HepG2 (cell line): ENCODE results near the gene MADCAM1. TPM values are rescaled to one million over a fixed set of nuclear protein-coding genes. Genes with fewer than 3 reads are reported as not detected.
A peak's percentile ranks its signal among the peaks of the same experiment; 100 is the strongest.

Source experiments
- ATAC-seq: fragments of 200-7000 bp; cut with Tn5 transposase; 3 replicates; pipeline ENCODE4 v1.9.1; 2020; ENCODE audit warnings: mild to moderate bottlenecking, moderate library complexity
- BruUV-seq: library from RNA; stranded (reverse); fragments of 400-500 nt; replicated peaks from 2 replicates; lab custom pipeline; 2021; lab: Mats Ljungman, UMichigan
- CTCF ChIA-PET: fragments of 300-600 bp; formaldehyde crosslinking; extraction: SDS; loops from one replicate; lab custom pipeline; 2021; ENCODE audit warnings: low total read pairs, inconsistent platforms, low intra/inter-chr PET ratio; lab: Yijun Ruan, JAX
- POLR2A ChIA-PET: fragments of 350-600 bp; sonication (Branson Sonifier 250); formaldehyde crosslinking; loops from one replicate; lab custom pipeline; 2020; ENCODE audit warnings: antibody characterized with exemption, inconsistent platforms; lab: Yijun Ruan, JAX
- DNase-seq: peaks from one replicate; pipeline ENCODE4 v3.0.0-alpha.2; 2015; ENCODE audit warnings: low spot score
- FAIRE-seq: peaks from 3 replicates; lab custom pipeline; 2011; peaks lifted over from hg19 to GRCh38; lab: Jason Lieb, UNC
- H2AFZ ChIP-seq: one replicate; pipeline ENCODE4 v1.6.1; 2011; ENCODE audit warnings: low read length, inconsistent platforms
- H3K27ac ChIP-seq: fragments of 300-600 bp; 3 replicates; pipeline ENCODE4 v1.8.0; 2011; ENCODE audit warnings: mixed run types, mild to moderate bottlenecking, mixed read lengths, low read length, inconsistent platforms; ENCODE audit not compliant: insufficient read depth; ENCODE audit errors: extremely low read length
- H3K27me3 ChIP-seq, 2 experiments: fragments of 200-600 bp in 1 of 2; 2 replicates in 1 of 2; 3 replicates in 1 of 2; pipeline versions ENCODE4 v1.6.0 to v1.8.0; 2011; ENCODE audit warnings: low read length in 2 of 2, mild to moderate bottlenecking in 2 of 2, moderate library complexity in 2 of 2, inconsistent platforms in 1 of 2; ENCODE audit not compliant: insufficient read depth in 2 of 2, control insufficient read depth in 1 of 2
- H3K36me3 ChIP-seq, 2 experiments: fragments of 200-600 bp in 1 of 2; replicated peaks in 1 of 2; 2 replicates in 1 of 2; 3 replicates in 1 of 2; pipeline versions ENCODE4 v1.5.1 to v1.8.0; 2011; ENCODE audit warnings: low read length in 2 of 2, inconsistent platforms in 1 of 2; ENCODE audit not compliant: insufficient read depth in 2 of 2, control insufficient read depth in 1 of 2
- H3K4me1 ChIP-seq: 2 replicates; pipeline ENCODE4 v1.5.1; 2012; ENCODE audit warnings: low read length, inconsistent platforms; ENCODE audit not compliant: insufficient read depth
- H3K4me2 ChIP-seq: 2 replicates; pipeline ENCODE4 v1.6.0; 2011; ENCODE audit warnings: low read depth, low read length, inconsistent platforms
- H3K4me3 ChIP-seq, 3 experiments: fragments of 200-600 bp in 1 of 3; sonication (generic), shearing (Covaris generic) in 1 of 3; replicated peaks in 1 of 3; 2 replicates each; pipeline ENCODE4 v1.5.1; 2011 to 2016; ENCODE audit warnings: low read length in 3 of 3, inconsistent platforms in 2 of 3, low read depth in 2 of 3, mild to moderate bottlenecking in 2 of 3, control low read depth in 1 of 3, mixed read lengths in 1 of 3; ENCODE audit not compliant: insufficient read depth in 1 of 3
- H3K79me2 ChIP-seq: one replicate; pipeline ENCODE4 v1.6.1; 2011; ENCODE audit warnings: low read length, inconsistent platforms; ENCODE audit not compliant: insufficient read depth
- H3K9ac ChIP-seq: 2 replicates; pipeline ENCODE4 v1.6.0; 2011; ENCODE audit warnings: mild to moderate bottlenecking, low read depth, low read length, inconsistent platforms; ENCODE audit not compliant: insufficient read depth
- H3K9me3 ChIP-seq: 2 replicates; pipeline ENCODE4 v1.5.1; 2012; ENCODE audit warnings: mild to moderate bottlenecking, low read length
- H4K20me1 ChIP-seq: 2 replicates; pipeline ENCODE4 v1.6.0; 2011; ENCODE audit warnings: inconsistent platforms, mild to moderate bottlenecking, low read length, moderate library complexity; ENCODE audit not compliant: insufficient read depth
- AGO1 ChIP-seq: fragments of 200-400 bp; formaldehyde crosslinking; IDR thresholded peaks from 2 replicates; pipeline ENCODE4 v1.6.1; 2017; ENCODE audit warnings: mild to moderate bottlenecking, low read depth, low read length, moderate library complexity; ENCODE audit not compliant: poor library complexity, severe bottlenecking
- CBFB ChIP-seq: sonication (generic); formaldehyde crosslinking; IDR thresholded peaks from 2 replicates; pipeline ENCODE4 v1.4.0; 2020; ENCODE audit warnings: missing genetic modification reagents
- NFKBIZ ChIP-seq: IDR thresholded peaks from 2 replicates; pipeline ENCODE4 v1.6.1; 2018; ENCODE audit warnings: missing genetic modification reagents, missing compliant biosample characterization
- PCBP1 ChIP-seq: fragments of 200-400 bp; formaldehyde crosslinking; IDR thresholded peaks from 2 replicates; pipeline ENCODE4 v1.6.1; 2017; ENCODE audit warnings: mild to moderate bottlenecking, low read depth, low read length, borderline replicate concordance
- PHF20 ChIP-seq: sonication (generic); formaldehyde crosslinking; IDR thresholded peaks from 2 replicates; pipeline ENCODE4 v1.5.0; 2020; ENCODE audit warnings: mild to moderate bottlenecking, missing genetic modification reagents
- RARA ChIP-seq: IDR thresholded peaks from 2 replicates; pipeline ENCODE4 v1.6.1; 2016; ENCODE audit warnings: missing genetic modification reagents, missing compliant biosample characterization
- RFXANK ChIP-seq: IDR thresholded peaks from 2 replicates; pipeline ENCODE4 v1.6.1; 2016
- SMAD1 ChIP-seq: sonication (generic); formaldehyde crosslinking; IDR thresholded peaks from 2 replicates; pipeline ENCODE4 v1.4.0; 2020; ENCODE audit warnings: missing genetic modification reagents, low read depth, mild to moderate bottlenecking, borderline replicate concordance
- SNAPC2 ChIP-seq: sonication (generic); formaldehyde crosslinking; IDR thresholded peaks from 2 replicates; pipeline ENCODE4 v1.8.1; 2022; ENCODE audit warnings: mild to moderate bottlenecking, missing genetic modification reagents
- ZMYM3 ChIP-seq: sonication (generic); formaldehyde crosslinking; IDR thresholded peaks from 2 replicates; pipeline ENCODE4 v1.5.1; 2020; ENCODE audit warnings: mild to moderate bottlenecking, missing genetic modification reagents
- ZNF160 ChIP-seq: sonication (generic); formaldehyde crosslinking; IDR thresholded peaks from 2 replicates; pipeline ENCODE4 v1.8.0; 2022; ENCODE audit warnings: mild to moderate bottlenecking, inconsistent platforms, missing genetic modification reagents
- ZNF317 ChIP-seq: sonication (generic); formaldehyde crosslinking; IDR thresholded peaks from 2 replicates; pipeline ENCODE4 v1.5.0; 2020; ENCODE audit warnings: mild to moderate bottlenecking, missing genetic modification reagents
- WGBS: methylation state at CpG from one replicate; pipeline ENCODE4 v1.1.6; 2017; ENCODE audit warnings: low lambda C conversion rate; 5-methylcytosine and 5-hydroxymethylcytosine counted together
- in situ Hi-C: cut with HindIII; loops from 2 replicates; pipeline ENCODE4 v1.10.0; 2017; ENCODE audit warnings: low pct_unique_long_range_greater_than_20kb; ENCODE audit not compliant: extremely low pct_ligation_motif_present
- intact Hi-C: fragments of 100-400 bp; cut with micrococcal nuclease; formaldehyde crosslinking; loops from one replicate; pipeline ENCODE4 v1.10.0; 2022; ENCODE audit not compliant: unreplicated experiment
- polyA plus RNA-seq, 8 experiments: library from polyadenylated mRNA; depleted of rRNA in 3 of 8; stranded (reverse) in 7 of 8; unstranded in 1 of 8; fragments of >200 nt; fragmentation: Illumina TruSeq in 4 of 8; extraction: Trizol in 4 of 8; gene quantifications; 2 replicates each; pipeline versions ENCODE4 v1.2.1 to v1.2.3, GENCODE V29; 2011 to 2016; ENCODE audit warnings: low read depth in 4 of 8, missing spikeins in 1 of 8, mixed read lengths in 1 of 8; ENCODE audit not compliant: insufficient read depth in 1 of 8
- total RNA-seq, 5 experiments: library from RNA; depleted of rRNA; stranded (reverse); fragments of >200 nt; fragmentation: Illumina TruSeq; extraction: Trizol; gene quantifications; 2 replicates each; pipeline ENCODE4 v1.2.3, GENCODE V29; 2016; ENCODE audit warnings: low read depth in 1 of 5
- TF ChIP-seq, protein P1 (sequence below): IDR thresholded peaks from 2 replicates; pipeline ENCODE4 v1.6.1; 2012; ENCODE audit warnings: low read depth, low read length, improper control_type of control experiment
- TF ChIP-seq, protein P2 (sequence below): sonication (generic); formaldehyde crosslinking; IDR thresholded peaks from 2 replicates; pipeline ENCODE4 v1.4.0; 2020; ENCODE audit warnings: mild to moderate bottlenecking, missing genetic modification reagents
- TF ChIP-seq, protein P3 (sequence below): IDR thresholded peaks from 2 replicates; pipeline ENCODE4 v1.6.1; 2016; ENCODE audit warnings: missing compliant biosample characterization, missing genetic modification reagents, borderline replicate concordance
- TF ChIP-seq, protein P4 (sequence below): sonication (generic); formaldehyde crosslinking; IDR thresholded peaks from 2 replicates; pipeline ENCODE4 v1.4.0; 2020; ENCODE audit warnings: missing genetic modification reagents, low read depth, mild to moderate bottlenecking, borderline replicate concordance

The MADCAM1 gene
- total and polyA plus RNA-seq, 2 of the 13 experiments (the other 11 are each of a cell fraction or from before 2014, with no cell fraction given): 0.29 to 0.33 TPM

DNA sequence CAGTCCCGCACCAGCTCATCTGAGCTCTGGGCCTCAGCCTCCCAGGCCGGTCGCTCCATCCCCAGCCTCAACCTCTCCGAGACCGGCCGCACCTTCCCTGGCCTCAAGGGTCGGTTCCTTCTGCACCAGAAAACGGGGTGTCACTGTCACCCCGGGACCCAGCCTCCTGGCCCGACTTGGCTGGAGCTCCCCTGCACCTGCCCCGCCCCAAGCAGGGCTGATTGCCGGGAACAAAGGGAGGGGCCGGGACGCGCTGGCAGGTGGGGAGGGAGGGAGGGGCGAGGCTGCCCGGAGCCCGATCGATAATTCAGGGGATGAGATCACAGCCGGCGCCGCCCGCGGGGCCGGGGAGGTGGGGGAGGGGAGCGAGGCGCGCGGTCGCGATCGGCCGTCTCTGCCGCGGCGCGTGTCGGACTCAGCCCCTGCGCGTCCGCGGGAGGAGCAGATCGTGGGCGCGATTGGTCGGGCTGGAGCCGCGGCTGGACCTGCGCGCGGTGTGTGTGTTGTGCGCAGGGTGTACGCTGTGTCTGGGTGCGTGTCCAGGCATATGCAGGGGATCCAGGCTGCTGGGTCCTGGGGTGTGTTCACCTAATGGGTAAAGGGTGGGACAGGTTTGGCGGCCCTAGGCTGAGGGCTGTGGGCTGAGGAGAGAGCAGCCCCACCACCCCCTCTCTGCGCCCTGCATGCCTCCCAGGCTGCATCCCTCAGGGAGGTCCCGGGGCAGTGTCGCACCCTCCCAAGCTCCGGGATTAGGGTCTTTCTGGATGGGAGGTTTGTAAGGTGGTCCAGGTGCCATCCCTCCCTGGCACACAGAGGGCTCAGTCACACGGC lies 34.4 kb upstream of the MADCAM1 start:
- H3K9me3 ChIP-seq: no peaks in the 10 kb centered on the region
- ATAC-seq: peak; percentile 67
- H2AFZ ChIP-seq: no peak overlapping the region
- H3K36me3 ChIP-seq: no peaks in the 10 kb centered on the region; a peak in 1 of 5 replicates
- peaks cover 11% of the 10 kb centered on the region; the same call in 1 of the 2 replicates for H4K20me1 ChIP-seq
- TSS peak; percentile 74 for BruUV-seq
- peak overlapping the region; percentile 49 to 84 (median 81) for H3K4me3 ChIP-seq
- H3K27me3 ChIP-seq: peaks cover 1 to 5% of the 10 kb centered on the region in 2 experiments; a peak in 2 of 5 replicates
- H3K4me1 ChIP-seq: peaks cover 45% of the 10 kb centered on the region
- 0% methylated on average over 5 of the region's 60 CpGs for WGBS
- no peak for FAIRE-seq
- no peak overlapping the region for H3K27ac ChIP-seq
- peak overlapping the region; percentile 88 for H3K4me2 ChIP-seq
- POLR2A ChIA-PET: interaction anchor here (0.7 to 2.5 kb wide), 7 partner anchors 18 to 114 kb away, joined by 3 to 16 read pairs (median 4); no protein-coding TSS in a partner anchor
- peak; percentile 66 for DNase-seq
- intact Hi-C loops: no loop called here
- H3K9ac ChIP-seq: peak overlapping the region; percentile 71
- CTCF ChIA-PET: no interaction called here
- in situ Hi-C loops: no loop called here
- no peaks in the 10 kb centered on the region for H3K79me2 ChIP-seq
- TF ChIP-seq, protein P1, sequence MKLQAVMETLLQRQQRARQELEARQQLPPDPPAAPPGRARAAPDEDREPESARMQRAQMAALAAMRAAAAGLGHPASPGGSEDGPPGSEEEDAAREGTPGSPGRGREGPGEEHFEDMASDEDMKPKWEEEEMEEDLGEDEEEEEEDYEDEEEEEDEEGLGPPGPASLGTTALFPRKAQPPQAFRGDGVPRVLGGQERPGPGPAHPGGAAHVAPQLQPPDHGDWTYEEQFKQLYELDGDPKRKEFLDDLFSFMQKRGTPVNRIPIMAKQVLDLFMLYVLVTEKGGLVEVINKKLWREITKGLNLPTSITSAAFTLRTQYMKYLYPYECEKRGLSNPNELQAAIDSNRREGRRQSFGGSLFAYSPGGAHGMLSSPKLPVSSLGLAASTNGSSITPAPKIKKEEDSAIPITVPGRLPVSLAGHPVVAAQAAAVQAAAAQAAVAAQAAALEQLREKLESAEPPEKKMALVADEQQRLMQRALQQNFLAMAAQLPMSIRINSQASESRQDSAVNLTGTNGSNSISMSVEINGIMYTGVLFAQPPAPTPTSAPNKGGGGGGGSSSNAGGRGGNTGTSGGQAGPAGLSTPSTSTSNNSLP: no peak
- TF ChIP-seq RARA (peak; percentile 61), SMAD1 (CRISPR knock-in tag) (no peak), PCBP1 (no peak), AGO1 (peak; percentile 76), PHF20 (CRISPR knock-in tag) (0 out of 2 replicates have a peak, but pooled peaks have one; percentile 32), CBFB (CRISPR knock-in tag) (peak; percentile 62; the same call in 1 of the 2 replicates), NFKBIZ (CRISPR knock-in tag) (0 out of 2 replicates have a peak, but pooled peaks have one; percentile 31), ZNF160 (peak; percentile 46; the same call in 1 of the 2 replicates), ZMYM3 (no peak), ZNF317 (CRISPR knock-in tag) (no peak), RFXANK (CRISPR knock-in tag) (no peak), SNAPC2 (CRISPR knock-in tag) (no peak)
- TF ChIP-seq, protein P2, sequence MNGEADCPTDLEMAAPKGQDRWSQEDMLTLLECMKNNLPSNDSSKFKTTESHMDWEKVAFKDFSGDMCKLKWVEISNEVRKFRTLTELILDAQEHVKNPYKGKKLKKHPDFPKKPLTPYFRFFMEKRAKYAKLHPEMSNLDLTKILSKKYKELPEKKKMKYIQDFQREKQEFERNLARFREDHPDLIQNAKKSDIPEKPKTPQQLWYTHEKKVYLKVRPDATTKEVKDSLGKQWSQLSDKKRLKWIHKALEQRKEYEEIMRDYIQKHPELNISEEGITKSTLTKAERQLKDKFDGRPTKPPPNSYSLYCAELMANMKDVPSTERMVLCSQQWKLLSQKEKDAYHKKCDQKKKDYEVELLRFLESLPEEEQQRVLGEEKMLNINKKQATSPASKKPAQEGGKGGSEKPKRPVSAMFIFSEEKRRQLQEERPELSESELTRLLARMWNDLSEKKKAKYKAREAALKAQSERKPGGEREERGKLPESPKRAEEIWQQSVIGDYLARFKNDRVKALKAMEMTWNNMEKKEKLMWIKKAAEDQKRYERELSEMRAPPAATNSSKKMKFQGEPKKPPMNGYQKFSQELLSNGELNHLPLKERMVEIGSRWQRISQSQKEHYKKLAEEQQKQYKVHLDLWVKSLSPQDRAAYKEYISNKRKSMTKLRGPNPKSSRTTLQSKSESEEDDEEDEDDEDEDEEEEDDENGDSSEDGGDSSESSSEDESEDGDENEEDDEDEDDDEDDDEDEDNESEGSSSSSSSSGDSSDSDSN (CRISPR knock-in tag): peak; percentile 27; the same call in 1 of the 2 replicates
- TF ChIP-seq, protein P3, sequence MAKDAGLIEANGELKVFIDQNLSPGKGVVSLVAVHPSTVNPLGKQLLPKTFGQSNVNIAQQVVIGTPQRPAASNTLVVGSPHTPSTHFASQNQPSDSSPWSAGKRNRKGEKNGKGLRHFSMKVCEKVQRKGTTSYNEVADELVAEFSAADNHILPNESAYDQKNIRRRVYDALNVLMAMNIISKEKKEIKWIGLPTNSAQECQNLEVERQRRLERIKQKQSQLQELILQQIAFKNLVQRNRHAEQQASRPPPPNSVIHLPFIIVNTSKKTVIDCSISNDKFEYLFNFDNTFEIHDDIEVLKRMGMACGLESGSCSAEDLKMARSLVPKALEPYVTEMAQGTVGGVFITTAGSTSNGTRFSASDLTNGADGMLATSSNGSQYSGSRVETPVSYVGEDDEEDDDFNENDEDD (CRISPR knock-in tag): peak; percentile 43
- TF ChIP-seq, protein P4, sequence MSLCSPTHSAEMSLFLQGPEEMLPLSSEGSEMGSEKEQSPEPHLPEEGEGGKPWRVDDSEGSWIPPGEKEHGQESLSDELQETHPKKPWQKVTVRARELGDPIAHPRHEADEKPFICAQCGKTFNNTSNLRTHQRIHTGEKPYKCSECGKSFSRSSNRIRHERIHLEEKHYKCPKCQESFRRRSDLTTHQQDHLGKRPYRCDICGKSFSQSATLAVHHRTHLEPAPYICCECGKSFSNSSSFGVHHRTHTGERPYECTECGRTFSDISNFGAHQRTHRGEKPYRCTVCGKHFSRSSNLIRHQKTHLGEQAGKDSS: 0 out of 2 replicates have a peak, but pooled peaks have one; percentile 59
